Endodermal cell (in vitro differentiated cells): Measurements from ENCODE around the gene CYP19A1. TPM values are rescaled to one million over a fixed set of nuclear protein-coding genes. Genes with fewer than 3 reads are reported as not detected.

ENCODE experiments used
- DNase-seq: peaks from one replicate; pipeline ENCODE4 v3.0.0-alpha.2; 2017
- H3K27ac ChIP-seq: 2 replicates; pipeline ENCODE4 v1.5.1; 2013; ENCODE audit warnings: mild to moderate bottlenecking, low read depth, low read length, moderate library complexity
- H3K27me3 ChIP-seq: 2 replicates; pipeline ENCODE4 v1.6.1; 2013; ENCODE audit warnings: mild to moderate bottlenecking, low read length, moderate library complexity; ENCODE audit not compliant: insufficient read depth, control insufficient read depth, poor library complexity, severe bottlenecking
- H3K36me3 ChIP-seq: 2 replicates; pipeline ENCODE4 v1.7.0; 2013; ENCODE audit warnings: mild to moderate bottlenecking, low read length, moderate library complexity; ENCODE audit not compliant: control insufficient read depth, insufficient read depth
- H3K4me1 ChIP-seq: one replicate; pipeline ENCODE4 v1.7.0; 2013; ENCODE audit warnings: low read length; ENCODE audit not compliant: control insufficient read depth, insufficient read depth
- H3K4me3 ChIP-seq: 2 replicates; pipeline ENCODE4 v1.5.1; 2013; ENCODE audit warnings: mild to moderate bottlenecking, low read length, moderate library complexity
- H3K9ac ChIP-seq: 2 replicates; pipeline ENCODE4 v1.6.1; 2013; ENCODE audit warnings: mild to moderate bottlenecking, low read length, moderate library complexity; ENCODE audit not compliant: poor library complexity, severe bottlenecking; ENCODE audit errors: extremely low read depth
- H3K9me3 ChIP-seq: 2 replicates; pipeline ENCODE4 v1.6.1; 2013; ENCODE audit warnings: mild to moderate bottlenecking, low read length, moderate library complexity; ENCODE audit not compliant: control insufficient read depth
- H3K27ac Mint-ChIP-seq: 2 replicates; pipeline ENCODE4 v1.8.0; 2020; ENCODE audit warnings: mixed read lengths
- H3K27me3 Mint-ChIP-seq: 2 replicates; pipeline ENCODE4 v1.8.0; 2021; ENCODE audit warnings: mild to moderate bottlenecking, mixed read lengths; ENCODE audit not compliant: insufficient read depth
- H3K36me3 Mint-ChIP-seq: 2 replicates; pipeline ENCODE4 v1.8.0; 2020; ENCODE audit warnings: low read depth, mixed read lengths
- H3K4me1 Mint-ChIP-seq: 2 replicates; pipeline ENCODE4 v1.8.0; 2020; ENCODE audit warnings: mixed read lengths
- H3K4me3 Mint-ChIP-seq: 2 replicates; pipeline ENCODE4 v1.8.0; 2020; ENCODE audit warnings: mild to moderate bottlenecking, moderate library complexity, mixed read lengths
- H3K9me3 Mint-ChIP-seq: 2 replicates; pipeline ENCODE4 v1.8.0; 2020; ENCODE audit warnings: mild to moderate bottlenecking, mixed read lengths
- WGBS, 2 experiments: methylation state at CpG; one replicate each; pipeline versions ENCODE4 v1.1.5 to v1.1.7; 2013; ENCODE audit warnings: missing lambda C conversion rate in 2 of 2, mixed read lengths in 1 of 2; ENCODE audit not compliant: insufficient coverage in 1 of 2, insufficient read length in 1 of 2; 5-methylcytosine and 5-hydroxymethylcytosine counted together
- total RNA-seq, 2 donors: library from RNA; stranded (reverse); fragmentation: NEBNext Ultra II Directional in 1 of 2; extraction: Animal tissue kit (Norgen Biotek cat#: 25700) in 1 of 2; gene quantifications; 2 replicates in 1 of 2; 3 replicates in 1 of 2; pipeline ENCODE4 v1.2.1, GENCODE V29; 2021
- TF ChIP-seq, protein P1 (sequence below): fragments of 200-600 bp; sonication (generic); conservative IDR thresholded peaks from 2 replicates; pipeline ENCODE4 v1.5.0; 2021; ENCODE audit warnings: antibody characterized with exemption, mild to moderate bottlenecking

The CYP19A1 gene
- total RNA-seq, 2 donors from 2014 or later, result not detected

DNA sequence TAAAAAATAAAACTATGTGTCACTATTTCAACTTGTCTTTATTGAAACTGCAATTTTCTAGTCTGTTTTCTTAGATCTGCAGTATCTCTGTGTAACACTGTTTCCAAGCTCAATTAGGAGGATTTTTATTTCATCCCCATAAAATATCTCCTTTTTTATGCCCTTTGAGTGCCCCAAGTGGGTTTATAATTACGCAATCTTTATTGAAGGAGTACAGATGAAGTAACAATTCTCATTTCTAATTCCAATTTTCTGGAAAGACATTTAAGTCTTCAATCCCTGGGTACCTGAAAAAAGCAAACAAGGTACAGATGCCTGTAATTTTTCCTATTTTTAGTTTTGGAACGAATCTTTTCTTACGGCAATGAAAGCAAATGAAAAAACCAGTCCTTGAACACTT lies 61.3 kb downstream of the CYP19A1 start:
- H3K27me3 ChIP-seq, result peaks cover 71% of the 10 kb centered on the region
- 96 to 100% methylated on average over 2 to 3 of the region's 3 CpGs for WGBS, 2 experiments
- Mint-ChIP-seq H3K4me1 (no peaks in the 10 kb centered on the region), H3K27ac (no peak overlapping the region), H3K27me3 (peaks cover 79% of the 10 kb centered on the region), H3K4me3 (no peak overlapping the region), H3K9me3 (no peaks in the 10 kb centered on the region), H3K36me3 (no peaks in the 10 kb centered on the region)
- H3K9ac ChIP-seq, result no peak overlapping the region
- no peaks in the 10 kb centered on the region for H3K4me1 ChIP-seq
- no peak overlapping the region for H3K4me3 ChIP-seq
- TF ChIP-seq, protein P1, sequence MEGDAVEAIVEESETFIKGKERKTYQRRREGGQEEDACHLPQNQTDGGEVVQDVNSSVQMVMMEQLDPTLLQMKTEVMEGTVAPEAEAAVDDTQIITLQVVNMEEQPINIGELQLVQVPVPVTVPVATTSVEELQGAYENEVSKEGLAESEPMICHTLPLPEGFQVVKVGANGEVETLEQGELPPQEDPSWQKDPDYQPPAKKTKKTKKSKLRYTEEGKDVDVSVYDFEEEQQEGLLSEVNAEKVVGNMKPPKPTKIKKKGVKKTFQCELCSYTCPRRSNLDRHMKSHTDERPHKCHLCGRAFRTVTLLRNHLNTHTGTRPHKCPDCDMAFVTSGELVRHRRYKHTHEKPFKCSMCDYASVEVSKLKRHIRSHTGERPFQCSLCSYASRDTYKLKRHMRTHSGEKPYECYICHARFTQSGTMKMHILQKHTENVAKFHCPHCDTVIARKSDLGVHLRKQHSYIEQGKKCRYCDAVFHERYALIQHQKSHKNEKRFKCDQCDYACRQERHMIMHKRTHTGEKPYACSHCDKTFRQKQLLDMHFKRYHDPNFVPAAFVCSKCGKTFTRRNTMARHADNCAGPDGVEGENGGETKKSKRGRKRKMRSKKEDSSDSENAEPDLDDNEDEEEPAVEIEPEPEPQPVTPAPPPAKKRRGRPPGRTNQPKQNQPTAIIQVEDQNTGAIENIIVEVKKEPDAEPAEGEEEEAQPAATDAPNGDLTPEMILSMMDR, result no peak
- no peaks in the 10 kb centered on the region for H3K9me3 ChIP-seq
- no peak overlapping the region for H3K27ac ChIP-seq
- no peaks in the 10 kb centered on the region for H3K36me3 ChIP-seq
- DNase-seq, result no peak

DNA sequence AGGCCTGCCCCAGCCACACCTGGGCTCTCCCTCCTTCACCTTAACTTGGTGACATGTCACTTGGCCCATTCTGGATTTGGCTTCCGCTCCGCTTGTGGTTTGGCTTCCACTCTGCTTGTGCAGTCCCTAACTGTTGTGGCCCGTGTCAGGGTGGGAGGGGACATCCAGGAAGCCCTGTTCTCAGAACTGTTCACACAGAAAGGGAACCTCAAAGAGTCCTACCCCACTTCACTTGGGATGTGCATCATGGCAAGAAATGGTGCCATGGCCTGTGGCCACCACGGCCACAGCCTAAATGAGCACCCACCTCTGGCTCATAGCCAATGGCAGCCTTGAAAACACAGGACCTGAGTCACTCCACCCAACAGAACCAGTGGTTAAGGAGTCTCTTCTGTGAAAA lies 63.4 kb downstream of the CYP19A1 start:
- Histone ChIP-seq H3K9me3 (no peaks in the 10 kb centered on the region), H3K36me3 (no peaks in the 10 kb centered on the region), H3K4me1 (no peaks in the 10 kb centered on the region), H3K9ac (no peak overlapping the region), H3K4me3 (no peak overlapping the region), H3K27ac (no peak overlapping the region), H3K27me3 (peaks cover 93% of the 10 kb centered on the region)
- TF ChIP-seq, protein P1, result no peak
- 94% methylated on average over 4 of the region's 4 CpGs; no CpG with 5 or more reads in 1 of the 2 experiments for WGBS, 2 experiments
- no peaks in the 10 kb centered on the region for H3K4me1 Mint-ChIP-seq
- peaks cover 64% of the 10 kb centered on the region for H3K27me3 Mint-ChIP-seq
- no peak for DNase-seq
- no peak overlapping the region for H3K4me3 Mint-ChIP-seq
- no peak overlapping the region for H3K27ac Mint-ChIP-seq
- H3K36me3 Mint-ChIP-seq, result no peaks in the 10 kb centered on the region
- H3K9me3 Mint-ChIP-seq, result no peaks in the 10 kb centered on the region

DNA sequence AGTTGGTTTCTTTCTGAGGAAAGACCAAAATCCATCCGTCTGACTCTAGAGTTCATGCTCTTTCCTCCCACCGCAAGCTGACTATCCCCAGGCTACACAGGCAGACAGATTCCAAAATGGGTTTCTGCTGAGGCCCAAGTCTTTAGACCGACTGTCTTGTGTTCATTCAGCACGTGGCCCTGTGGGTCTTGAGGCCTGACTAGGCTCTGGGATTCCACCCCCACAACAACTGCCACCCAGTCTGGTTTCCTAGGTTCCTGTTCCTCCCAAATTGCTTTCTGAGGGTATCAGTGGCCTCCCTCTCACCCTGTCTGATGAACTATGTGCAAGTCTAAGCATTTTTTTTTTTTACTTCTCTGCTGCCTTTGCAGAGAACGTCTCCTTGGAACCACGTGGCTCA lies 67.7 kb downstream of the CYP19A1 start:
- H3K27me3 ChIP-seq, result peaks cover 99% of the 10 kb centered on the region
- H3K4me1 ChIP-seq, result no peaks in the 10 kb centered on the region
- H3K27ac ChIP-seq, result no peak overlapping the region
- H3K9me3 Mint-ChIP-seq, result no peaks in the 10 kb centered on the region
- H3K36me3 Mint-ChIP-seq, result no peaks in the 10 kb centered on the region
- H3K4me1 Mint-ChIP-seq, result peaks cover 5% of the 10 kb centered on the region
- H3K9me3 ChIP-seq, result no peaks in the 10 kb centered on the region
- no peak for DNase-seq
- 80 to 82% methylated on average over 5 to 6 of the region's 6 CpGs for WGBS, 2 experiments
- H3K27ac Mint-ChIP-seq, result no peak overlapping the region
- TF ChIP-seq, protein P1, result no peak
- no peak overlapping the region for H3K9ac ChIP-seq
- H3K36me3 ChIP-seq, result no peaks in the 10 kb centered on the region
- no peak overlapping the region for H3K4me3 ChIP-seq
- H3K27me3 Mint-ChIP-seq, result peaks cover 32% of the 10 kb centered on the region
- no peak overlapping the region for H3K4me3 Mint-ChIP-seq
